GM12878 (cell line): ENCODE data around the gene GJC1. TPM values are rescaled to one million over a fixed set of nuclear protein-coding genes. Genes with fewer than 3 reads are reported as not detected.

Source experiments
- ATAC-seq: fragments of 200-7000 bp; cut with Tn5 transposase; 3 replicates; pipeline ENCODE4 v1.9.1; 2020; ENCODE audit warnings: mild to moderate bottlenecking, moderate library complexity
- BruUV-seq: library from RNA; stranded (reverse); fragments of 400-500 nt; replicated peaks from 2 replicates; lab custom pipeline; 2021; lab: Mats Ljungman, UMichigan
- CTCF ChIA-PET: fragments of 300-600 bp; sonication (Branson Sonifier 250); formaldehyde crosslinking; extraction: SDS; loops from one replicate; lab custom pipeline; 2021; ENCODE audit warnings: inconsistent platforms; lab: Yijun Ruan, JAX
- POLR2A ChIA-PET: fragments of 350-600 bp; formaldehyde crosslinking; extraction: SDS; loops from one replicate; lab custom pipeline; 2021; ENCODE audit warnings: inconsistent platforms; lab: Charles Lee
- RAD21 ChIA-PET: fragments of 300-600 bp; sonication (Branson Sonifier 250); formaldehyde crosslinking; loops from one replicate; lab custom pipeline; 2023; ENCODE audit warnings: antibody characterized with exemption; ENCODE audit not compliant: unreplicated experiment; lab: Charles Lee
- SMC1A ChIA-PET: fragments of 300-600 bp; sonication (Branson Sonifier 250); formaldehyde crosslinking; loops from one replicate; lab custom pipeline; 2023; ENCODE audit not compliant: unreplicated experiment, uncharacterized antibody; lab: Charles Lee
- DNase-seq: peaks from one replicate; pipeline ENCODE4 v3.0.0-alpha.2; 2011; ENCODE audit warnings: low read depth, low spot score
- FAIRE-seq: peaks from 3 replicates; lab custom pipeline; 2011; peaks lifted over from hg19 to GRCh38; lab: Jason Lieb, UNC
- H2AFZ ChIP-seq: 2 replicates; pipeline ENCODE4 v1.6.0; 2011; ENCODE audit warnings: low read depth, low read length, control low read depth; ENCODE audit not compliant: control insufficient read depth
- H3K27ac ChIP-seq: 2 replicates; pipeline ENCODE4 v1.5.1; 2011; ENCODE audit warnings: control low read depth; ENCODE audit not compliant: control insufficient read depth, insufficient read depth
- H3K27me3 ChIP-seq, 2 experiments: replicated peaks in 1 of 2; 2 replicates each; pipeline versions ENCODE4 v1.6.0 to v1.6.1; 2011; ENCODE audit warnings: low read length in 1 of 2; ENCODE audit not compliant: control insufficient read depth in 2 of 2, insufficient read depth in 2 of 2
- H3K36me3 ChIP-seq, 2 experiments: 2 replicates each; pipeline ENCODE4 v1.5.1; 2011; ENCODE audit warnings: low read length in 1 of 2; ENCODE audit not compliant: control insufficient read depth in 2 of 2, insufficient read depth in 2 of 2
- H3K4me1 ChIP-seq: 2 replicates; pipeline ENCODE4 v1.6.1; 2011; ENCODE audit warnings: mild to moderate bottlenecking, low read length, moderate library complexity, mixed read lengths; ENCODE audit not compliant: control insufficient read depth, insufficient read depth
- H3K4me2 ChIP-seq: 2 replicates; pipeline ENCODE4 v1.6.0; 2011; ENCODE audit warnings: control low read depth; ENCODE audit not compliant: control insufficient read depth, insufficient read depth
- H3K4me3 ChIP-seq: fragments of 200-600 bp; sonication (generic); 2 replicates; pipeline ENCODE4 v1.5.1; 2016
- H3K79me2 ChIP-seq: 2 replicates; pipeline ENCODE4 v1.6.0; 2011; ENCODE audit warnings: low read length; ENCODE audit not compliant: control insufficient read depth, insufficient read depth
- H3K9ac ChIP-seq: 2 replicates; pipeline ENCODE4 v1.8.0; 2011; ENCODE audit warnings: low read length, control low read depth, mixed read lengths; ENCODE audit not compliant: control insufficient read depth, insufficient read depth
- H3K9me3 ChIP-seq: replicated peaks from 3 replicates; pipeline ENCODE4 v1.5.1; 2011; ENCODE audit warnings: mild to moderate bottlenecking, low read length; ENCODE audit not compliant: control insufficient read depth, insufficient read depth
- H4K20me1 ChIP-seq: 2 replicates; pipeline ENCODE4 v1.6.0; 2011; ENCODE audit not compliant: control insufficient read depth, insufficient read depth
- ATF7 ChIP-seq: fragments of 450-650 bp; IDR thresholded peaks from 2 replicates; pipeline ENCODE4 v1.6.1; 2016; ENCODE audit warnings: low read depth, mild to moderate bottlenecking
- ELK1 ChIP-seq: IDR thresholded peaks from 2 replicates; pipeline ENCODE4 v1.6.1; 2012; ENCODE audit warnings: low read depth, low read length, improper control_type of control experiment
- FOS ChIP-seq: IDR thresholded peaks from 3 replicates; pipeline ENCODE4 v1.6.1; 2011; ENCODE audit warnings: borderline replicate concordance; ENCODE audit not compliant: insufficient read length; ENCODE audit errors: extremely low read depth
- IKZF1 ChIP-seq: fragments of 450-650 bp; conservative IDR thresholded peaks from 2 replicates; pipeline ENCODE4 v1.6.1; 2017; ENCODE audit warnings: antibody characterized with exemption, mild to moderate bottlenecking
- IRF4 ChIP-seq: IDR thresholded peaks from 2 replicates; pipeline ENCODE4 v1.6.1; 2011; ENCODE audit warnings: low read depth, low read length
- KAT2A ChIP-seq: conservative IDR thresholded peaks from 2 replicates; pipeline ENCODE4 v1.6.1; 2011; ENCODE audit warnings: low read depth, low read length; ENCODE audit not compliant: control insufficient read depth
- MTA2 ChIP-seq: fragments of 450-650 bp; IDR thresholded peaks from 2 replicates; pipeline ENCODE4 v1.6.1; 2016; ENCODE audit warnings: low read depth, mild to moderate bottlenecking, moderate library complexity
- PAX5 ChIP-seq: IDR thresholded peaks from 2 replicates; pipeline ENCODE4 v1.6.1; 2011; ENCODE audit warnings: low read depth, low read length, borderline replicate concordance
- PAX8 ChIP-seq: fragments of 450-650 bp; IDR thresholded peaks from 2 replicates; pipeline ENCODE4 v1.6.1; 2017; ENCODE audit warnings: mild to moderate bottlenecking, moderate library complexity
- RBBP5 ChIP-seq: fragments of 200-600 bp; sonication (generic); conservative IDR thresholded peaks from 2 replicates; pipeline ENCODE4 v1.6.1; 2016
- SIN3A ChIP-seq: IDR thresholded peaks from 2 replicates; pipeline ENCODE4 v1.6.1; 2012; ENCODE audit warnings: low read depth, low read length, improper control_type of control experiment
- WRNIP1 ChIP-seq: IDR thresholded peaks from 2 replicates; pipeline ENCODE4 v1.6.1; 2011; ENCODE audit warnings: low read depth, low read length, improper control_type of control experiment, borderline replicate concordance
- ZNF24 ChIP-seq: fragments of 450-650 bp; IDR thresholded peaks from 2 replicates; pipeline ENCODE4 v1.6.1; 2017; ENCODE audit warnings: antibody characterized with exemption, mild to moderate bottlenecking
- WGBS: methylation state at CpG from one replicate; pipeline ENCODE4 v1.1.6; 2016; ENCODE audit warnings: low lambda C conversion rate; ENCODE audit not compliant: insufficient replicate concordance, insufficient coverage; ENCODE audit errors: missing lambda C conversion rate; 5-methylcytosine and 5-hydroxymethylcytosine counted together
- in situ Hi-C: fragments of 300-500 bp; cut with MboI; formaldehyde crosslinking; loops from 9 replicates; pipeline ENCODE4 v1.14.3; 2018; ENCODE audit warnings: mixed read lengths
- intact Hi-C: fragments of 100-400 bp; cut with micrococcal nuclease; formaldehyde crosslinking; loops from one replicate; pipeline ENCODE4 v1.14.2; 2022; ENCODE audit not compliant: unreplicated experiment
- polyA plus RNA-seq, 11 experiments: library from polyadenylated mRNA; depleted of rRNA in 4 of 11; unstranded in 6 of 11; stranded (reverse) in 5 of 11; fragments of >200 nt; fragmentation: Nextera tagmentation in 4 of 11; fragmentation: Illumina TruSeq in 1 of 11; extraction: Ambion mirVana in 4 of 11; extraction: Trizol in 1 of 11; gene quantifications; 1 replicate in 1 of 11; 2 replicates in 10 of 11; pipeline versions ENCODE4 v1.2.1 to v1.2.3, GENCODE V29; 2011 to 2016; ENCODE audit warnings: inconsistent platforms in 2 of 11, missing spikeins in 2 of 11, low read depth in 1 of 11
- total RNA-seq, 4 experiments: library from RNA; depleted of rRNA in 3 of 4; stranded (reverse); fragments of >200 nt in 3 of 4; fragmentation: Illumina TruSeq in 1 of 4; extraction: Trizol in 1 of 4; gene quantifications; 2 replicates each; pipeline versions ENCODE4 v1.2.1 to v1.2.3, GENCODE V29; 2013 to 2021

Gene GJC1
- total and polyA plus RNA-seq, 10 of the 15 experiments (the other 5 are each of a cell fraction or from before 2014, with no cell fraction given) = 0.37 to 3.4 (median 0.90) TPM

GRCh38 chr17:44780845-44781480, 49.1 kb downstream of the GJC1 start:
- no peak for FAIRE-seq
- H2AFZ ChIP-seq = no peak overlapping the region
- H3K4me2 ChIP-seq = no peak overlapping the region
- H3K4me1 ChIP-seq = no peaks in the 10 kb centered on the region
- H4K20me1 ChIP-seq = no peaks in the 10 kb centered on the region; the same call in 1 of the 2 replicates
- no peak overlapping the region for H3K4me3 ChIP-seq
- ChIA-PET POLR2A (no interaction called here), CTCF (interaction anchor here (0.7 to 12.1 kb wide), 8 partner anchors 17 to 354 kb away, joined by 3 to 175 read pairs (median 5); partner anchors contain the start of gene ACBD4), SMC1A (interaction anchor here (1.5 kb wide), 1 partner anchor 84 kb away, joined by 3 read pairs; no protein-coding TSS in a partner anchor)
- in situ Hi-C loops (loop anchor here (5.0 kb wide), 1 partner anchor 86 kb away; no protein-coding TSS in a partner anchor), intact Hi-C loops (no loop called here)
- H3K79me2 ChIP-seq = no peaks in the 10 kb centered on the region
- DNase-seq = no peak
- H3K27ac ChIP-seq = no peak overlapping the region
- no peaks in the 10 kb centered on the region; a peak in 1 of 4 replicates for H3K27me3 ChIP-seq
- ATAC-seq = no peak
- no peak overlapping the region for H3K9ac ChIP-seq
- BruUV-seq = no TSS peak
- 56% methylated on average over 14 of the region's 14 CpGs for WGBS
- TF ChIP-seq ELK1 = no peak
- TF ChIP-seq, all 136 proteins: peak for 0
- Histone ChIP-seq H3K9me3 (no peaks in the 10 kb centered on the region), H3K36me3 (no peaks in the 10 kb centered on the region)
- RAD21 ChIA-PET = interaction anchor here (1.0 kb wide), 1 partner anchor 119 kb away, joined by 3 read pairs; a partner anchor contains a TSS

DNA sequence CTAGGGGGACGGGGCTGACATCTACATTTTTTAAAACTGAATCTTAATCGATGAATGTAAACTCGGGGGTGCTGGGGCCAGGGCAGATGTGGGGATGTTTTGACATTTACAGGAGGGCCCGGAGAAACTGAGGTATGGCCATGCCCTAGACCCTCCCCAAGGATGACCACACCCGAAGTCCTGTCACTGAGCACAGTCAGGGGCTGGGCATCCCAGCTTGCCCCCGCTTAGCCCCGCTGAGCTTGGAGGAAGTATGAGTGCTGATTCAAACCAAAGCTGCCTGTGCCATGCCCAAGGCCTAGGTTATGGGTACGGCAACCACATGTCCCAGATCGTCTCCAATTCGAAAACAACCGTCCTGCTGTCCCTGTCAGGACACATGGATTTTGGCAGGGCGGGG, 49.9 kb downstream of the GJC1 start:
- H3K4me3 ChIP-seq = no peak overlapping the region
- no peak for TF ChIP-seq ATF7
- no peak for TF ChIP-seq WRNIP1
- TF ChIP-seq IRF4 = no peak
- no peak for TF ChIP-seq PAX5
- no peak for TF ChIP-seq KAT2A
- no peak for TF ChIP-seq PAX8
- TF ChIP-seq IKZF1 = no peak
- TF ChIP-seq MTA2 = no peak
- TF ChIP-seq SIN3A = no peak
- TF ChIP-seq FOS = no peak
- TF ChIP-seq RBBP5 = no peak
- TF ChIP-seq ZNF24 = no peak

More for the DNA sequence above, 49.9 kb downstream of the GJC1 start:
- 22% methylated on average over 12 of the region's 12 CpGs for WGBS
- ChIA-PET SMC1A (interaction anchor here (0.9 to 1.2 kb wide), 4 partner anchors 47 to 119 kb away, joined by 3 to 4 read pairs (median 3); partner anchors contain the start of gene EFTUD2), POLR2A (interaction anchor here (0.5 kb wide), 1 partner anchor 277 kb away, joined by 3 read pairs; no protein-coding TSS in a partner anchor), RAD21 (interaction anchor here (0.8 to 3.3 kb wide), 7 partner anchors 48 to 418 kb away, joined by 3 to 13 read pairs (median 4); a partner anchor contains a TSS), CTCF (interaction anchor here (0.8 to 12.1 kb wide), 12 partner anchors 18 to 418 kb away, joined by 3 to 175 read pairs (median 6); partner anchors contain the start of gene ACBD4)
- intact Hi-C loops (no loop called here), in situ Hi-C loops (loop anchor here (5.0 kb wide), 1 partner anchor 87 kb away; no protein-coding TSS in a partner anchor)
- DNase-seq (no peak), FAIRE-seq (no peak), ATAC-seq (no peak)
- no peaks in the 10 kb centered on the region for H3K36me3 ChIP-seq
- no peak overlapping the region for H3K27ac ChIP-seq
- no peak overlapping the region for H3K9ac ChIP-seq
- BruUV-seq = no TSS peak
- H3K27me3 ChIP-seq = no peaks in the 10 kb centered on the region; a peak in 1 of 4 replicates
- H3K4me1 ChIP-seq = peaks cover 3% of the 10 kb centered on the region; the same call in 1 of the 2 replicates
- no peak overlapping the region for H2AFZ ChIP-seq
- no peaks in the 10 kb centered on the region for H3K9me3 ChIP-seq
- H3K4me2 ChIP-seq = no peak overlapping the region
- no peaks in the 10 kb centered on the region; the same call in 1 of the 2 replicates for H4K20me1 ChIP-seq
- H3K79me2 ChIP-seq = no peaks in the 10 kb centered on the region
